Measurements from ENCODE around the gene MDFI. TPM values are rescaled to one million over a fixed set of nuclear protein-coding genes. Genes with fewer than 3 reads are reported as not detected.

The MDFI gene
- polyA plus RNA-seq, 2 of the 4 experiments (the other 2 are of a cell fraction) = 0.06 to 0.30 TPM

GRCh38 chr6:41657131-41658094 is 19.1 kb downstream of the MDFI start:
- Histone ChIP-seq H3K4me2 (no peak overlapping the region), H3K9me3 (no peaks in the 10 kb centered on the region), H3K4me1 (no peaks in the 10 kb centered on the region), H3K4me3 (no peak overlapping the region), H3K27ac (no peak overlapping the region)
- TF ChIP-seq HOXA7 (CRISPR knock-in tag; IDR thresholded peaks at IDR 0.05) = no peak
- no peak for TF ChIP-seq CEBPB (IDR thresholded peaks at IDR 0.05)
- TF ChIP-seq KDM1A (IDR thresholded peaks at IDR 0.05; ENCODE audit: low read depth) = no peak
- TF ChIP-seq HOXB5 (CRISPR knock-in tag; IDR thresholded peaks at IDR 0.05) = no peak
- TF ChIP-seq PHF8 (IDR thresholded peaks at IDR 0.05; ENCODE audit: borderline replicate concordance, low read depth) = no peak
- no peak for TF ChIP-seq HOXB13 (CRISPR knock-in tag; IDR thresholded peaks at IDR 0.05; ENCODE audit: low read depth)
- no peak for TF ChIP-seq POLR2AphosphoS2 (conservative IDR thresholded peaks at IDR 0.05; ENCODE audit: low read length)
- TF ChIP-seq, protein P1, sequence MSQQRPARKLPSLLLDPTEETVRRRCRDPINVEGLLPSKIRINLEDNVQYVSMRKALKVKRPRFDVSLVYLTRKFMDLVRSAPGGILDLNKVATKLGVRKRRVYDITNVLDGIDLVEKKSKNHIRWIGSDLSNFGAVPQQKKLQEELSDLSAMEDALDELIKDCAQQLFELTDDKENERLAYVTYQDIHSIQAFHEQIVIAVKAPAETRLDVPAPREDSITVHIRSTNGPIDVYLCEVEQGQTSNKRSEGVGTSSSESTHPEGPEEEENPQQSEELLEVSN (IDR thresholded peaks at IDR 0.05; ENCODE audit: borderline replicate concordance, low read depth) = no peak
- no peak for TF ChIP-seq FOXS1 (CRISPR knock-in tag; IDR thresholded peaks at IDR 0.05)
- no peak for TF ChIP-seq JUN (IDR thresholded peaks at IDR 0.05)
- no peak for TF ChIP-seq KDM5A (IDR thresholded peaks at IDR 0.05)
- TF ChIP-seq, protein P2, sequence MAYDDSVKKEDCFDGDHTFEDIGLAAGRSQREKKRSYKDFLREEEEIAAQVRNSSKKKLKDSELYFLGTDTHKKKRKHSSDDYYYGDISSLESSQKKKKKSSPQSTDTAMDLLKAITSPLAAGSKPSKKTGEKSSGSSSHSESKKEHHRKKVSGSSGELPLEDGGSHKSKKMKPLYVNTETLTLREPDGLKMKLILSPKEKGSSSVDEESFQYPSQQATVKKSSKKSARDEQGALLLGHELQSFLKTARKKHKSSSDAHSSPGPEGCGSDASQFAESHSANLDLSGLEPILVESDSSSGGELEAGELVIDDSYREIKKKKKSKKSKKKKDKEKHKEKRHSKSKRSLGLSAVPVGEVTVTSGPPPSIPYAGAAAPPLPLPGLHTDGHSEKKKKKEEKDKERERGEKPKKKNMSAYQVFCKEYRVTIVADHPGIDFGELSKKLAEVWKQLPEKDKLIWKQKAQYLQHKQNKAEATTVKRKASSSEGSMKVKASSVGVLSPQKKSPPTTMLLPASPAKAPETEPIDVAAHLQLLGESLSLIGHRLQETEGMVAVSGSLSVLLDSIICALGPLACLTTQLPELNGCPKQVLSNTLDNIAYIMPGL (CRISPR knock-in tag; IDR thresholded peaks at IDR 0.05; ENCODE audit: borderline replicate concordance) = no peak
- no peak for TF ChIP-seq CBX8 (IDR thresholded peaks at IDR 0.05)
- POLR2A ChIA-PET = no interaction called here
- CTCF ChIA-PET = interaction anchor here (0.7 to 1.1 kb wide), 3 partner anchors 24 to 290 kb away, joined by 3 to 5 read pairs (median 3); no protein-coding TSS in a partner anchor
- ATAC-seq (no peak), FAIRE-seq (no peak), DNase-seq (ENCODE audit: low read depth in 1 of 2, low spot score in 1 of 2) (no peak)
- WGBS (ENCODE audit: missing lambda C conversion rate) = 75% methylated on average over 12 of the region's 23 CpGs

DNA sequence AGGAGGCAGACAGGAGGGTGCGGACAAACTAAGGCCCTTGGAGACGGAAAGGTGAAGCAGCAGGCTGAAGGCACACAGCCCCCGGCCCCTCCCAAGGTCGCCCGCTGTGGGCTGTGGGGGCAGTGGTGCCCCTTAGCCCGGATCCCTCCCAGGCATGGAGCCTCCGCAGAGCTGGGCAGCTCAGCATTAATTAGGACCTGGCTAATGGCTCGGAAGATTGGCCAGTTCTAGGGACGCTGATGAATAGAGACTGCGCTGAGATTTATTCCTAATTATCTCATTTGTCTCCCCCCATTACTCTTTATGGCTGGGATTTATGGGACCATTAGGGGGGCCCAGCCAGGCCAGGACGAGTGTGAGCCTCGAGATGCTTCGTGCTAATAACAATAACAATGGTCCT is 20.4 kb downstream of the MDFI start:
- no peak for ATAC-seq
- H3K4me2 ChIP-seq = no peak overlapping the region
- FAIRE-seq = no peak
- no peak for DNase-seq (ENCODE audit: low read depth in 1 of 2, low spot score in 1 of 2)
- POLR2A ChIA-PET = no interaction called here
- H3K27ac ChIP-seq = no peak overlapping the region
- no peak overlapping the region for H3K4me3 ChIP-seq
- 57% methylated on average over 13 of the region's 13 CpGs for WGBS (ENCODE audit: missing lambda C conversion rate)
- CTCF ChIA-PET = interaction anchor here (1.2 to 1.5 kb wide), 3 partner anchors 9 to 49 kb away, joined by 3 to 7 read pairs (median 3); no protein-coding TSS in a partner anchor
- no peaks in the 10 kb centered on the region for H3K4me1 ChIP-seq
- no peaks in the 10 kb centered on the region for H3K9me3 ChIP-seq
- TF ChIP-seq EHMT2 (IDR thresholded peaks at IDR 0.05; ENCODE audit: low read depth) (no peak), CHD4 (IDR thresholded peaks at IDR 0.05; ENCODE audit: borderline replicate concordance) (no peak), ELK1 (IDR thresholded peaks at IDR 0.05; ENCODE audit: low read depth, low read length) (no peak), NPAS2 (CRISPR knock-in tag; IDR thresholded peaks at IDR 0.05; ENCODE audit: borderline replicate concordance) (no peak), GATA3 (IDR thresholded peaks at IDR 0.05; ENCODE audit: borderline replicate concordance) (no peak), KDM1A (IDR thresholded peaks at IDR 0.05; ENCODE audit: low read depth) (no peak), MYC (IDR thresholded peaks at IDR 0.05; ENCODE audit: borderline replicate concordance, low read length) (no peak), EP300 (IDR thresholded peaks at IDR 0.05) (no peak), RFX5 (IDR thresholded peaks at IDR 0.05) (no peak), ZSCAN20 (CRISPR knock-in tag; IDR thresholded peaks at IDR 0.05) (no peak), BCL3 (IDR thresholded peaks at IDR 0.05) (no peak), RNF2 (IDR thresholded peaks at IDR 0.05; ENCODE audit: borderline replicate concordance, low read depth) (no peak), HOXB5 (CRISPR knock-in tag; IDR thresholded peaks at IDR 0.05) (no peak), ZNF302 (CRISPR knock-in tag; IDR thresholded peaks at IDR 0.05) (no peak)
- TF ChIP-seq, protein P3, sequence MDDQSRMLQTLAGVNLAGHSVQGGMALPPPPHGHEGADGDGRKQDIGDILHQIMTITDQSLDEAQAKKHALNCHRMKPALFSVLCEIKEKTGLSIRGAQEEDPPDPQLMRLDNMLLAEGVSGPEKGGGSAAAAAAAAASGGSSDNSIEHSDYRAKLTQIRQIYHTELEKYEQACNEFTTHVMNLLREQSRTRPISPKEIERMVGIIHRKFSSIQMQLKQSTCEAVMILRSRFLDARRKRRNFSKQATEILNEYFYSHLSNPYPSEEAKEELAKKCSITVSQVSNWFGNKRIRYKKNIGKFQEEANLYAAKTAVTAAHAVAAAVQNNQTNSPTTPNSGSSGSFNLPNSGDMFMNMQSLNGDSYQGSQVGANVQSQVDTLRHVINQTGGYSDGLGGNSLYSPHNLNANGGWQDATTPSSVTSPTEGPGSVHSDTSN (IDR thresholded peaks at IDR 0.05) = no peak
- TF ChIP-seq, protein P4, sequence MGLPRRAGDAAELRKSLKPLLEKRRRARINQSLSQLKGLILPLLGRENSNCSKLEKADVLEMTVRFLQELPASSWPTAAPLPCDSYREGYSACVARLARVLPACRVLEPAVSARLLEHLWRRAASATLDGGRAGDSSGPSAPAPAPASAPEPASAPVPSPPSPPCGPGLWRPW (IDR thresholded peaks at IDR 0.05) = no peak
- TF ChIP-seq, protein P2 (CRISPR knock-in tag; IDR thresholded peaks at IDR 0.05; ENCODE audit: borderline replicate concordance) = no peak
